ENCODE results near the gene REEP6.
A peak's percentile ranks its signal among the peaks of the same experiment; 100 is the strongest.

Gene REEP6

DNA sequence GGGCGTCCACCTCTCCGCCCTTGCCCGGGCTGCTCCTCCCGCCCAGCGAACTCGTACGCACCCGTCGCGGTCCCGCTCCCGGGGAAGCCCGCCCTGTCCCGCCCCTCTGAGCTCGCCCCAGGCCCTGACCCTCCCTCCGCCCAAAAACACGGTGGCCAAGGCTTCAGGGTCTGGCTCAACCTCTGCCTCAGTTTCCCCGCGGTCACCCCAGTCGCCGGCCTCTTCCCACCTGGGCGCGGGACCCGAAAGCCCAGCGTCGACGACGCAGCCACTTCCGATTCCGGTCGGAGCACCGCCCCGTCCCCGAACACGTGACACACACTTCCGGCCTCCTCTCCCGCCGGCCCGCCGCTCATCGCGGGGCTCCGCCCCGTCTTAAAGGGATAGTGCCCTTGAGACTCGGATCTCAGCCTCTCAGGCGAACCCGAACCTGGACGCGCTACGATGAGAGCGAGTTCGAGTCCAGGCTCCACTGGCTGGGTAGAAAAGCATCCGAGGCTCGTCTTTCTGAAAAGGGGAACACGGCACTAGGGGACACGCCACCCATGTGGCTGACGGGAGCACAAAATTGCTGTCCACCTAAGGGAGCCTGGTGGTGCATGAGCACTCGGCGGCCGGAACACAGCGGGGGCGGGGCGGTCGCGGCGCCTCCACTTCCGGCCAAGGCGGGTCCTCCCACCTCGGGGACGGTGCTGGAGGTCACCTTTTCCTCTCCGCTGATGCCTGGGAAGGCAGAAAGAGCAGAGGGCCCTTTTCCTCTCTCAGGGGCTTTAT lies 11.9 kb upstream of the REEP6 start, which contains the start of gene C19orf25:
TSS of gene C19orf25 (minus strand) at position 282 of the 774 bp plus-strand sequence. CDS start 312 bp downstream, outside the sequence.
- peak within 1 kb of the TSS; percentile 75 for H3K4me3 ChIP-seq (ENCODE audit: low read length)
- H3K9ac ChIP-seq (ENCODE audit: low read depth, low read length): peak within 1 kb of the TSS; percentile 77
- H3K36me3 ChIP-seq (ENCODE audit: insufficient read depth, low read length): peaks cover 8% of the 10 kb centered on the region
- H3K27me3 ChIP-seq (ENCODE audit: control insufficient read depth, insufficient read depth, low read length): no peaks in the 10 kb centered on the region
- H3K4me1 ChIP-seq (ENCODE audit: control insufficient read depth, insufficient read depth, low read length): no peaks in the 10 kb centered on the region
- H3K4me2 ChIP-seq (ENCODE audit: low read length): peak within 1 kb of the TSS; percentile 89
- H3K9me3 ChIP-seq (replicated peaks; ENCODE audit: low read length): no peaks in the 10 kb centered on the region

DNA sequence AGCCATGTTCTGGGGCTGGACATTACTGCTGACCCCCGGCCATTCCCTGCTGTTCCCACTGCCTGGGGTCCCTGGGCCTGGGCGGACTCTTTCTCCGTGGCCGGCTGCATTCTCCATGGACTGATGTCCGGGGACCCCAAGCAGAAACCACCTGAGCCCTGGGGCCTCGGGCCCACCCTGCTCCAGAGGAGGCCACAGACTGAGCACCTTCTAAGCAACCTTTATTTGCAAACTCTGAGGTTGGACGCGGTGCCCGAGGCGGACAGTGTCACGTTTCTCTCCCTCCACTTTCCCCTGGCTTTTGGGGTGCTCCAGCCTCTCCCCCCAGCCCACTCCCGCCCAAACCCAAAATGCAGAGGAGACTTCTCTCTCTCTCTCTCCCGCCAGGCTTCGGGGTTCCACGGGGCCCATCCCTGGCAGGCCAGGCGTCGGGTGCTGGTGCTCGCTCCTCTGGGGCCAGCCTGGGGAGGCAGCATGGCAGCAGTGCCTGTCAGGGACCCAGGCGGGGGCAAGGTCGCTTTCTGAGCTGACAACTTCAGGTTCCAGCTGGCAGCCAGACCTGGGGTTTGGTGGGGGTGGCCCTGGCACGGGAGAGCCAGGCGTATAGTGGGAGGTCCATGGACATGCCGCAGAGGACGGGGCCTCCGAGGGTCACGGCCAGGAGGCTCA lies 9.6 kb upstream of the REEP6 start:
- no peaks in the 10 kb centered on the region for H3K27me3 ChIP-seq (ENCODE audit: control insufficient read depth, insufficient read depth, low read length)
- H3K4me2 ChIP-seq (ENCODE audit: low read length): no peak overlapping the region
- H3K36me3 ChIP-seq (ENCODE audit: insufficient read depth, low read length): peaks cover 5% of the 10 kb centered on the region
- H3K4me1 ChIP-seq (ENCODE audit: control insufficient read depth, insufficient read depth, low read length): no peaks in the 10 kb centered on the region
- no peak overlapping the region for H3K4me3 ChIP-seq (ENCODE audit: low read length)
- H3K9me3 ChIP-seq (replicated peaks; ENCODE audit: low read length): no peaks in the 10 kb centered on the region
- no peak overlapping the region for H3K9ac ChIP-seq (ENCODE audit: low read depth, low read length)

DNA sequence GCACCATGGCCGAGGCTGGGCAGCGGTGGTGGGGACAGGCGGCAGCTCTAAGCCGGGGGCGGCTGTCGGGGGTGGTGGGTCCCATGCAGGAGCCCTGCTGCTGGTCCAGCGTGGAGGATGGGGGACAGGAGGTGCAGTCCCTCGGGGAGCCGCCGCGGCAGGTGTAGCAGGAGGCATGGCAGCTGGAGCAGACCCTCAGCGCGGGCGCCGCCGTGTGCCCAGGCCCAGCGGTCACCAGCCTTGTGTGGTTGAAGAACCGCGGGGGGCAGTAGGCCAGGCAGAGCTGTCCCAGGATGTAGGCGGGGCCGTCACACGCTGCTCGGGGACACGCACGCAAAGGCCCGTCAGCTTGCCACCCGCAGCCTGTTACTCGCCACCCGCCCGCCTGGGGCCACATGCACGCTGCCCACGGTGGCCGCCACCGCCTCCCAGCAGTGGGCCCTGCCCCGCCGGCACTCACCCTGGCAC lies 9.1 kb upstream of the REEP6 start:
- H3K4me3 ChIP-seq (ENCODE audit: low read length): no peak overlapping the region
- no peaks in the 10 kb centered on the region for H3K4me1 ChIP-seq (ENCODE audit: control insufficient read depth, insufficient read depth, low read length)
- no peaks in the 10 kb centered on the region for H3K27me3 ChIP-seq (ENCODE audit: control insufficient read depth, insufficient read depth, low read length)
- no peak overlapping the region for H3K9ac ChIP-seq (ENCODE audit: low read depth, low read length)
- no peaks in the 10 kb centered on the region for H3K9me3 ChIP-seq (replicated peaks; ENCODE audit: low read length)
- peaks cover 4% of the 10 kb centered on the region for H3K36me3 ChIP-seq (ENCODE audit: insufficient read depth, low read length)
- no peak overlapping the region for H3K4me2 ChIP-seq (ENCODE audit: low read length)

- Histone ChIP-seq H3K9ac (ENCODE audit: low read depth, low read length) (no peak overlapping the region), H3K4me1 (ENCODE audit: control insufficient read depth, insufficient read depth, low read length) (no peaks in the 10 kb centered on the region), H3K9me3 (replicated peaks; ENCODE audit: low read length) (no peaks in the 10 kb centered on the region), H3K36me3 (ENCODE audit: insufficient read depth, low read length) (no peaks in the 10 kb centered on the region), H3K27me3 (ENCODE audit: control insufficient read depth, insufficient read depth, low read length) (no peaks in the 10 kb centered on the region), H3K4me3 (ENCODE audit: low read length) (no peak overlapping the region), H3K4me2 (ENCODE audit: low read length) (no peak overlapping the region)
These were observed 8.4 kb upstream of the REEP6 start for GRCh38 chr19:1482361-1483130.

- Histone ChIP-seq H3K4me3 (ENCODE audit: low read length) (no peak overlapping the region), H3K27me3 (ENCODE audit: control insufficient read depth, insufficient read depth, low read length) (no peaks in the 10 kb centered on the region), H3K36me3 (ENCODE audit: insufficient read depth, low read length) (no peaks in the 10 kb centered on the region), H3K9me3 (replicated peaks; ENCODE audit: low read length) (no peaks in the 10 kb centered on the region), H3K9ac (ENCODE audit: low read depth, low read length) (no peak overlapping the region), H3K4me1 (ENCODE audit: control insufficient read depth, insufficient read depth, low read length) (no peaks in the 10 kb centered on the region), H3K4me2 (ENCODE audit: low read length) (no peak overlapping the region)
These were observed 7.6 kb upstream of the REEP6 start for GRCh38 chr19:1483131-1483978.

DNA sequence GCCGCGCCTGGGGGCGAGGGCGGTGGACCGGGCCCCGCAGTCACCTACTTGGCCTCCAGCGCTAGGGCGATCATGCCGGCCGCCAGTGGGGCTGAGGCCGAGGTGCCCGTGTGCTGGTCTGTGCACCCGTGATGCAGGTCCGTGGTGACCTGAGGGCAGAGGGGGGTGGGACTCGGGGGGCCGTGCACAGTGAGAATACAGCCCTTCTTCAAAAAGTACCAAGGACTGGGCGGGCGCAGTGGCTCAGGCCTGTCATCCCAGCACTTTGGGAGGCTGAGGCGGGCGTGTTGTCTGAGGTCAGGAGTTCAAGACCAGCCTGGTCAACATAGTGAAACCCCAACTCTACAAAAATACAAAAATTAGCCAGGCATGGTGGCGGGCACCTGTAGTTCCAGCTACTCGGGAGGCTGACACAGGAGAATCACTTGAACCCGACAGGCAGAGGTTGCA lies 7.0 kb upstream of the REEP6 start:
- no peak overlapping the region for H3K4me3 ChIP-seq (ENCODE audit: low read length)
- no peak overlapping the region for H3K4me2 ChIP-seq (ENCODE audit: low read length)
- no peaks in the 10 kb centered on the region for H3K36me3 ChIP-seq (ENCODE audit: insufficient read depth, low read length)
- no peaks in the 10 kb centered on the region for H3K9me3 ChIP-seq (replicated peaks; ENCODE audit: low read length)
- H3K4me1 ChIP-seq (ENCODE audit: control insufficient read depth, insufficient read depth, low read length): no peaks in the 10 kb centered on the region
- no peak overlapping the region for H3K9ac ChIP-seq (ENCODE audit: low read depth, low read length)
- H3K27me3 ChIP-seq (ENCODE audit: control insufficient read depth, insufficient read depth, low read length): no peaks in the 10 kb centered on the region

DNA sequence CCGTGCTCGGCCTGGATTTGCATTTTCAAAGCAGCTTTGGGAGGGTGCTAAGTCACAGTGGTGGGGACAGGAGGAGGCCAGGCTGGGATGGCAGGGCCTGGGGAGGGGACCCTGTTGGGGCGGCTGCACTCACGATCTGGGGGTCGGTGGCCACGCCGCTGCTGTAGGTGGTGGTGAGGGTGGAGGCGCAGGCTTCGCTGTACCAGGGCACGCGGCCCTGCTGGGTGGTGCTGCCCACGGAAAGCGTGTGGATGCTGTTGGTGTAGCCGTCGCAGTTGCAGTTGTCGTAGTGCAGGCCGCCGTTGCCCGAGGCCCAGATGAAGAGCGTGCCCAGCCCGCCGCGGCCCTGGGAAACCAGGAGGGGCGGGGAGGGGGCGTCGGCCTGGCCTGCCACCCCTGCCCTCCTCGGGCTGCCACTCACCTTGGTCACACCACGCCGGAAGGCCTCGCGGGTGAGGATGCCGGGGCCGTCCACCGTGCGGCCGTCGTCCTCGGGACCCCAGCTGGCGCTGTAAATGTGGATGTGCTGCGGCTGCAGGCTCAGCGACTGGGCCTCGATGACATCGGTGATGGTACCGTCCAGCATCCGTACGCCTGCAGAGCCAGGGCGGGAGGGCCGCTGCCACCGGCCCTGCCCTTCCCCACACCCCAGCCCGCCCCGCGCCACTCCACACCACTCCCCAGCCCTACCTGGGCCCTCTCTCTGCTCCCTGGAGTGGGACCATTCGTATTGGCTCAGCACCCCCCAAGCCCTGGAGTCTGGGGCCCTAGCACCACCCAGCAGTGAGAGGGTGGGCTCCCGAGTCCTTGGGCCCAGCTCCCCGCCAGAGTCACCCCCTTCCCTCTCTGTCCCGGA lies 4.0 kb upstream of the REEP6 start:
- H3K9ac ChIP-seq (ENCODE audit: low read depth, low read length): no peak overlapping the region
- H3K4me2 ChIP-seq (ENCODE audit: low read length): no peak overlapping the region
- H3K9me3 ChIP-seq (replicated peaks; ENCODE audit: low read length): no peaks in the 10 kb centered on the region
- no peak overlapping the region for H3K4me3 ChIP-seq (ENCODE audit: low read length)
- no peaks in the 10 kb centered on the region for H3K36me3 ChIP-seq (ENCODE audit: insufficient read depth, low read length)
- H3K4me1 ChIP-seq (ENCODE audit: control insufficient read depth, insufficient read depth, low read length): peaks cover 15% of the 10 kb centered on the region
- H3K27me3 ChIP-seq (ENCODE audit: control insufficient read depth, insufficient read depth, low read length): peaks cover 8% of the 10 kb centered on the region

- peaks cover 15% of the 10 kb centered on the region for H3K4me1 ChIP-seq (ENCODE audit: control insufficient read depth, insufficient read depth, low read length)
- H3K4me3 ChIP-seq (ENCODE audit: low read length): no peak overlapping the region
- H3K4me2 ChIP-seq (ENCODE audit: low read length): no peak overlapping the region
- H3K36me3 ChIP-seq (ENCODE audit: insufficient read depth, low read length): no peaks in the 10 kb centered on the region
- peaks cover 8% of the 10 kb centered on the region for H3K27me3 ChIP-seq (ENCODE audit: control insufficient read depth, insufficient read depth, low read length)
- H3K9ac ChIP-seq (ENCODE audit: low read depth, low read length): no peak overlapping the region
- H3K9me3 ChIP-seq (replicated peaks; ENCODE audit: low read length): no peaks in the 10 kb centered on the region
These were observed 3.3 kb upstream of the REEP6 start for GRCh38 chr19:1487576-1488281.

GRCh38 chr19:1488282-1488601 lies 2.7 kb upstream of the REEP6 start:
- H3K36me3 ChIP-seq (ENCODE audit: insufficient read depth, low read length): no peaks in the 10 kb centered on the region
- H3K4me1 ChIP-seq (ENCODE audit: control insufficient read depth, insufficient read depth, low read length): peaks cover 15% of the 10 kb centered on the region
- H3K27me3 ChIP-seq (ENCODE audit: control insufficient read depth, insufficient read depth, low read length): peaks cover 8% of the 10 kb centered on the region
- H3K9me3 ChIP-seq (replicated peaks; ENCODE audit: low read length): no peaks in the 10 kb centered on the region
- no peak overlapping the region for H3K9ac ChIP-seq (ENCODE audit: low read depth, low read length)
- H3K4me2 ChIP-seq (ENCODE audit: low read length): no peak overlapping the region
- no peak overlapping the region for H3K4me3 ChIP-seq (ENCODE audit: low read length)
